A549 (cell line): ENCODE data around the gene PRMT5.

Experiments
- CTCF ChIP-seq: fragments of >200 bp; sonication (Bioruptor Twin); formaldehyde crosslinking; IDR thresholded peaks from 3 replicates; pipeline ENCODE4 v1.5.1; 2016
- HMGXB4 ChIP-seq: fragments of 250-450 bp; sonication (Bioruptor Pico); IDR thresholded peaks from 2 replicates; pipeline ENCODE4 v1.5.0; 2021; ENCODE audit warnings: mild to moderate bottlenecking, moderate library complexity, borderline replicate concordance
- KDM1A ChIP-seq: fragments of 200-600 bp; sonication (generic); IDR thresholded peaks from 2 replicates; pipeline ENCODE4 v1.6.1; 2016; ENCODE audit warnings: low read depth, mild to moderate bottlenecking
- MAX ChIP-seq: IDR thresholded peaks from 2 replicates; pipeline ENCODE4 v1.6.1; 2012
- PBX3 ChIP-seq: IDR thresholded peaks from 2 replicates; pipeline ENCODE4 v1.6.1; 2012
- POLR2A ChIP-seq: IDR thresholded peaks from 2 replicates; pipeline ENCODE4 v1.6.1; 2012; ENCODE audit warnings: mild to moderate bottlenecking, low read length

- TF ChIP-seq MAX (no peak), KDM1A (no peak), CTCF (no peak), POLR2A (no peak), HMGXB4 (CRISPR knock-in tag) (no peak), PBX3 (no peak)
These were observed 2.9 kb downstream of the PRMT5 start for GRCh38 chr14:22926316-22926715.
